GM23338 (cell line): ENCODE data around the gene CCDC188. TPM values are rescaled to one million over a fixed set of nuclear protein-coding genes. Genes with fewer than 3 reads are reported as not detected.

Experiments used
- ATAC-seq: fragments of 200-7000 bp; cut with Tn5 transposase; 3 replicates; pipeline ENCODE4 v1.9.1; 2020
- DNase-seq: peaks from one replicate; pipeline ENCODE4 v3.0.0-alpha.2; 2015; ENCODE audit warnings: low spot score
- H2AFZ ChIP-seq: fragments of 200-600 bp; sonication (generic); 2 replicates; pipeline ENCODE4 v1.8.0; 2016; ENCODE audit warnings: antibody characterized with exemption, mild to moderate bottlenecking, moderate library complexity
- H3F3A ChIP-seq: fragments of 200-600 bp; sonication (generic); replicated peaks from 2 replicates; pipeline ENCODE4 v1.8.0; 2017; ENCODE audit warnings: antibody characterized with exemption, mixed run types, low read depth
- H3K27ac ChIP-seq: fragments of 200-600 bp; sonication (generic); 2 replicates; pipeline ENCODE4 v1.6.1; 2016; ENCODE audit warnings: low read depth
- H3K27me3 ChIP-seq: fragments of 200-600 bp; sonication (generic); 2 replicates; pipeline ENCODE4 v1.8.0; 2016; ENCODE audit warnings: mild to moderate bottlenecking, mixed run types, moderate library complexity; ENCODE audit not compliant: insufficient read depth
- H3K36me3 ChIP-seq: fragments of 200-600 bp; sonication (generic); 2 replicates; pipeline ENCODE4 v1.8.0; 2016; ENCODE audit warnings: mild to moderate bottlenecking; ENCODE audit not compliant: insufficient read depth
- H3K4me1 ChIP-seq: fragments of 200-600 bp; sonication (generic); 2 replicates; pipeline ENCODE4 v1.8.0; 2016; ENCODE audit warnings: mild to moderate bottlenecking, moderate library complexity; ENCODE audit not compliant: insufficient read depth
- H3K4me2 ChIP-seq: fragments of 200-600 bp; sonication (generic); 2 replicates; pipeline ENCODE4 v1.7.1; 2017; ENCODE audit warnings: mixed run types
- H3K4me3 ChIP-seq: fragments of 200-600 bp; sonication (generic); 2 replicates; pipeline ENCODE4 v1.6.1; 2016; ENCODE audit warnings: mixed run types
- H3K79me2 ChIP-seq: fragments of 200-600 bp; sonication (generic); replicated peaks from 2 replicates; pipeline ENCODE4 v1.8.0; 2017; ENCODE audit warnings: mild to moderate bottlenecking; ENCODE audit not compliant: insufficient read depth
- H3K9me2 ChIP-seq: fragments of 200-600 bp; sonication (generic); 2 replicates; pipeline ENCODE4 v1.8.0; 2017; ENCODE audit not compliant: insufficient read depth
- H4K20me1 ChIP-seq: fragments of 200-600 bp; sonication (generic); replicated peaks from 2 replicates; pipeline ENCODE4 v1.8.0; 2017; ENCODE audit warnings: mild to moderate bottlenecking; ENCODE audit not compliant: insufficient read depth
- H3K27ac Mint-ChIP-seq: 2 replicates; pipeline ENCODE4 v1.8.0; 2020; ENCODE audit warnings: inconsistent platforms, mild to moderate bottlenecking, moderate library complexity, mixed read lengths
- H3K27me3 Mint-ChIP-seq: 3 replicates; pipeline ENCODE4 v1.8.0; 2022; ENCODE audit warnings: low read depth, mild to moderate bottlenecking, moderate library complexity, mixed read lengths, inconsistent platforms; ENCODE audit not compliant: insufficient read depth, poor library complexity
- H3K36me3 Mint-ChIP-seq: 3 replicates; pipeline ENCODE4 v1.8.0; 2021; ENCODE audit warnings: low read depth, mild to moderate bottlenecking, inconsistent platforms, moderate library complexity, mixed read lengths
- H3K4me1 Mint-ChIP-seq: 3 replicates; pipeline ENCODE4 v1.8.0; 2020; ENCODE audit warnings: mild to moderate bottlenecking, inconsistent platforms, mixed read lengths
- H3K4me3 Mint-ChIP-seq: 3 replicates; pipeline ENCODE4 v1.8.0; 2021; ENCODE audit warnings: moderate library complexity, mild to moderate bottlenecking, inconsistent platforms, mixed read lengths
- H3K9me3 Mint-ChIP-seq: 3 replicates; pipeline ENCODE4 v1.8.0; 2020; ENCODE audit warnings: moderate library complexity, mild to moderate bottlenecking, inconsistent platforms, mixed read lengths
- CREB1 ChIP-seq: fragments of 250-450 bp; sonication (Bioruptor Pico); IDR thresholded peaks from 2 replicates; pipeline ENCODE4 v1.5.0; 2020; ENCODE audit warnings: low read depth, mild to moderate bottlenecking, moderate library complexity
- EZH2 ChIP-seq: fragments of 200-600 bp; sonication (generic); IDR thresholded peaks from one replicate; pipeline ENCODE4 v1.8.0; 2017; ENCODE audit warnings: antibody characterized with exemption, mild to moderate bottlenecking, low read depth; ENCODE audit not compliant: unreplicated experiment
- EZH2phosphoT487 ChIP-seq: fragments of 200-600 bp; sonication (generic); IDR thresholded peaks from one replicate; pipeline ENCODE4 v1.8.1; 2018; ENCODE audit warnings: antibody characterized with exemption; ENCODE audit not compliant: unreplicated experiment
- JUNB ChIP-seq: IDR thresholded peaks from one replicate; pipeline ENCODE4 v1.6.1; 2016; ENCODE audit warnings: antibody characterized with exemption; ENCODE audit not compliant: unreplicated experiment
- NANOG ChIP-seq: IDR thresholded peaks from 2 replicates; pipeline ENCODE4 v1.6.1; 2016; ENCODE audit warnings: antibody characterized with exemption, borderline replicate concordance
- POLR2AphosphoS5 ChIP-seq: IDR thresholded peaks from 2 replicates; pipeline ENCODE4 v1.6.1; 2016; ENCODE audit warnings: antibody characterized with exemption, low read depth
- STAT1 ChIP-seq: IDR thresholded peaks from one replicate; pipeline ENCODE4 v1.6.1; 2016; ENCODE audit warnings: antibody characterized with exemption; ENCODE audit not compliant: unreplicated experiment
- ZNF114 ChIP-seq: fragments of 250-450 bp; sonication (Bioruptor Pico); IDR thresholded peaks from 2 replicates; pipeline ENCODE4 v1.5.0; 2020; ENCODE audit warnings: mild to moderate bottlenecking, moderate library complexity
- polyA plus RNA-seq: library from polyadenylated mRNA; unstranded; fragments of >200 nt; fragmentation: Nextera tagmentation; extraction: Ambion mirVana; gene quantifications from 2 replicates; pipeline ENCODE4 v1.2.1, GENCODE V29; 2016
- total RNA-seq: library from RNA; depleted of rRNA; stranded (reverse); fragments of >200 nt; shearing (Covaris generic); gene quantifications from 2 replicates; pipeline ENCODE4 v1.2.3, GENCODE V29; 2014
- TF ChIP-seq, protein P1 (sequence below), 2 experiments: fragments of 200-600 bp in 1 of 2; sonication (generic) in 1 of 2; conservative IDR thresholded peaks; 2 replicates each; pipeline versions ENCODE4 v1.5.1 to v1.6.1; 2016 to 2017; ENCODE audit warnings: antibody characterized with exemption in 2 of 2, low read depth in 2 of 2, mild to moderate bottlenecking in 2 of 2, moderate library complexity in 1 of 2
- TF ChIP-seq, protein P2 (sequence below): fragments of 250-450 bp; sonication (Bioruptor Pico); IDR thresholded peaks from 2 replicates; pipeline ENCODE4 v1.5.0; 2020; ENCODE audit warnings: mild to moderate bottlenecking, moderate library complexity
- TF ChIP-seq, protein P3 (sequence below): IDR thresholded peaks from 2 replicates; pipeline ENCODE4 v1.6.1; 2016; ENCODE audit warnings: antibody characterized with exemption
- TF ChIP-seq, protein P4 (sequence below): IDR thresholded peaks from one replicate; pipeline ENCODE4 v1.6.1; 2018; ENCODE audit warnings: antibody characterized with exemption; ENCODE audit not compliant: unreplicated experiment

CCDC188 gene
- total and polyA plus RNA-seq, 2 experiments from 2014 or later: not detected

DNA sequence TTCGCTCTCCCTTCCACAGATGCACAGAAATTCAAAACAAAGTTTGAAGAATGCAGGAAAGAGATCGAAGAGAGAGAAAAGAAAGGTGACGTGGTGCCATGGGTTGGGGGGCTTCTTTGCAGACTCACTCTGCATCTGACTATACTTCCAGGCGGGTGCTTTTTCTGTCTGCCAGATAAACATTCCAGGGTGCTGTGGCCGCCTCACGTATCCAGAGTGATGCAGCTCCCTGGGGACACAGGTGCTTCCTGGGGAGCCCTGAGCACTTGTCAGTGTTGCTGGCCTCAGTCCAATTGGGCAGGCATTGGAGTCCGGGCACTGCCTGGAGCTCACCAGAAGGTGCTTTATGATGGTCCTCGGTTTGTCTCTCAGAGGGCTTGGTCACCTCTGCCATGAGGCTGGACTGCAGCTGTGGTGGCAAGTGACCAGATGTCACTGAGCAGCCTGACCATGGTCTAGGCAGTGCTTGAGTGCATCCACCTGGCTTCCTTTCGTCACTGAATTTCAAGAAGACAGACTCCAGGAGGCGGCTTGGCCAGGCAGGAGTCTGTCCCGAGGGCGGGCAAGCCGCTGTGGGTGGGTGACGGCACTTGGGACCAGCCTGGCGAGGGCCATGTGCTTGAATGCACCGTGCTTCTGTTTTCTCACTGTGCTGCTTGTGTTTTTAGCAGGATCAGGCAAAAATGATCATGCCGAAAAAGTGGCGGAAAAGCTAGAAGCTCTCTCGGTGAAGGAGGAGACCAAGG, 24.4 kb downstream of the CCDC188 start:
- Histone ChIP-seq H3K4me1 (no peaks in the 10 kb centered on the region), H3K9me2 (no peaks in the 10 kb centered on the region), H2AFZ (no peak overlapping the region), H3F3A (peaks cover 52% of the 10 kb centered on the region), H3K79me2 (peaks cover 19% of the 10 kb centered on the region), H3K4me3 (no peak overlapping the region), H3K27me3 (no peaks in the 10 kb centered on the region), H3K4me2 (no peak overlapping the region), H4K20me1 (peaks cover 23% of the 10 kb centered on the region), H3K36me3 (peaks cover 26% of the 10 kb centered on the region), H3K27ac (no peak overlapping the region)
- Mint-ChIP-seq H3K36me3 (peaks cover 68% of the 10 kb centered on the region), H3K27me3 (peaks cover 13% of the 10 kb centered on the region), H3K4me1 (peaks cover 5% of the 10 kb centered on the region; the same call in 2 of the 3 replicates), H3K4me3 (no peak overlapping the region), H3K27ac (no peak overlapping the region; the same call in 1 of the 2 replicates), H3K9me3 (no peaks in the 10 kb centered on the region)
- DNase-seq (no peak), ATAC-seq (no peak)
- no peak for TF ChIP-seq EZH2phosphoT487
- TF ChIP-seq, protein P1, sequence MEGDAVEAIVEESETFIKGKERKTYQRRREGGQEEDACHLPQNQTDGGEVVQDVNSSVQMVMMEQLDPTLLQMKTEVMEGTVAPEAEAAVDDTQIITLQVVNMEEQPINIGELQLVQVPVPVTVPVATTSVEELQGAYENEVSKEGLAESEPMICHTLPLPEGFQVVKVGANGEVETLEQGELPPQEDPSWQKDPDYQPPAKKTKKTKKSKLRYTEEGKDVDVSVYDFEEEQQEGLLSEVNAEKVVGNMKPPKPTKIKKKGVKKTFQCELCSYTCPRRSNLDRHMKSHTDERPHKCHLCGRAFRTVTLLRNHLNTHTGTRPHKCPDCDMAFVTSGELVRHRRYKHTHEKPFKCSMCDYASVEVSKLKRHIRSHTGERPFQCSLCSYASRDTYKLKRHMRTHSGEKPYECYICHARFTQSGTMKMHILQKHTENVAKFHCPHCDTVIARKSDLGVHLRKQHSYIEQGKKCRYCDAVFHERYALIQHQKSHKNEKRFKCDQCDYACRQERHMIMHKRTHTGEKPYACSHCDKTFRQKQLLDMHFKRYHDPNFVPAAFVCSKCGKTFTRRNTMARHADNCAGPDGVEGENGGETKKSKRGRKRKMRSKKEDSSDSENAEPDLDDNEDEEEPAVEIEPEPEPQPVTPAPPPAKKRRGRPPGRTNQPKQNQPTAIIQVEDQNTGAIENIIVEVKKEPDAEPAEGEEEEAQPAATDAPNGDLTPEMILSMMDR (conservative IDR thresholded peaks at IDR 0.05; ENCODE audit: low read depth in 2 of 2): no peak
- no peak for TF ChIP-seq EZH2
- TF ChIP-seq ZNF114 (CRISPR knock-in tag): no peak
- no peak for TF ChIP-seq STAT1
- TF ChIP-seq, protein P2, sequence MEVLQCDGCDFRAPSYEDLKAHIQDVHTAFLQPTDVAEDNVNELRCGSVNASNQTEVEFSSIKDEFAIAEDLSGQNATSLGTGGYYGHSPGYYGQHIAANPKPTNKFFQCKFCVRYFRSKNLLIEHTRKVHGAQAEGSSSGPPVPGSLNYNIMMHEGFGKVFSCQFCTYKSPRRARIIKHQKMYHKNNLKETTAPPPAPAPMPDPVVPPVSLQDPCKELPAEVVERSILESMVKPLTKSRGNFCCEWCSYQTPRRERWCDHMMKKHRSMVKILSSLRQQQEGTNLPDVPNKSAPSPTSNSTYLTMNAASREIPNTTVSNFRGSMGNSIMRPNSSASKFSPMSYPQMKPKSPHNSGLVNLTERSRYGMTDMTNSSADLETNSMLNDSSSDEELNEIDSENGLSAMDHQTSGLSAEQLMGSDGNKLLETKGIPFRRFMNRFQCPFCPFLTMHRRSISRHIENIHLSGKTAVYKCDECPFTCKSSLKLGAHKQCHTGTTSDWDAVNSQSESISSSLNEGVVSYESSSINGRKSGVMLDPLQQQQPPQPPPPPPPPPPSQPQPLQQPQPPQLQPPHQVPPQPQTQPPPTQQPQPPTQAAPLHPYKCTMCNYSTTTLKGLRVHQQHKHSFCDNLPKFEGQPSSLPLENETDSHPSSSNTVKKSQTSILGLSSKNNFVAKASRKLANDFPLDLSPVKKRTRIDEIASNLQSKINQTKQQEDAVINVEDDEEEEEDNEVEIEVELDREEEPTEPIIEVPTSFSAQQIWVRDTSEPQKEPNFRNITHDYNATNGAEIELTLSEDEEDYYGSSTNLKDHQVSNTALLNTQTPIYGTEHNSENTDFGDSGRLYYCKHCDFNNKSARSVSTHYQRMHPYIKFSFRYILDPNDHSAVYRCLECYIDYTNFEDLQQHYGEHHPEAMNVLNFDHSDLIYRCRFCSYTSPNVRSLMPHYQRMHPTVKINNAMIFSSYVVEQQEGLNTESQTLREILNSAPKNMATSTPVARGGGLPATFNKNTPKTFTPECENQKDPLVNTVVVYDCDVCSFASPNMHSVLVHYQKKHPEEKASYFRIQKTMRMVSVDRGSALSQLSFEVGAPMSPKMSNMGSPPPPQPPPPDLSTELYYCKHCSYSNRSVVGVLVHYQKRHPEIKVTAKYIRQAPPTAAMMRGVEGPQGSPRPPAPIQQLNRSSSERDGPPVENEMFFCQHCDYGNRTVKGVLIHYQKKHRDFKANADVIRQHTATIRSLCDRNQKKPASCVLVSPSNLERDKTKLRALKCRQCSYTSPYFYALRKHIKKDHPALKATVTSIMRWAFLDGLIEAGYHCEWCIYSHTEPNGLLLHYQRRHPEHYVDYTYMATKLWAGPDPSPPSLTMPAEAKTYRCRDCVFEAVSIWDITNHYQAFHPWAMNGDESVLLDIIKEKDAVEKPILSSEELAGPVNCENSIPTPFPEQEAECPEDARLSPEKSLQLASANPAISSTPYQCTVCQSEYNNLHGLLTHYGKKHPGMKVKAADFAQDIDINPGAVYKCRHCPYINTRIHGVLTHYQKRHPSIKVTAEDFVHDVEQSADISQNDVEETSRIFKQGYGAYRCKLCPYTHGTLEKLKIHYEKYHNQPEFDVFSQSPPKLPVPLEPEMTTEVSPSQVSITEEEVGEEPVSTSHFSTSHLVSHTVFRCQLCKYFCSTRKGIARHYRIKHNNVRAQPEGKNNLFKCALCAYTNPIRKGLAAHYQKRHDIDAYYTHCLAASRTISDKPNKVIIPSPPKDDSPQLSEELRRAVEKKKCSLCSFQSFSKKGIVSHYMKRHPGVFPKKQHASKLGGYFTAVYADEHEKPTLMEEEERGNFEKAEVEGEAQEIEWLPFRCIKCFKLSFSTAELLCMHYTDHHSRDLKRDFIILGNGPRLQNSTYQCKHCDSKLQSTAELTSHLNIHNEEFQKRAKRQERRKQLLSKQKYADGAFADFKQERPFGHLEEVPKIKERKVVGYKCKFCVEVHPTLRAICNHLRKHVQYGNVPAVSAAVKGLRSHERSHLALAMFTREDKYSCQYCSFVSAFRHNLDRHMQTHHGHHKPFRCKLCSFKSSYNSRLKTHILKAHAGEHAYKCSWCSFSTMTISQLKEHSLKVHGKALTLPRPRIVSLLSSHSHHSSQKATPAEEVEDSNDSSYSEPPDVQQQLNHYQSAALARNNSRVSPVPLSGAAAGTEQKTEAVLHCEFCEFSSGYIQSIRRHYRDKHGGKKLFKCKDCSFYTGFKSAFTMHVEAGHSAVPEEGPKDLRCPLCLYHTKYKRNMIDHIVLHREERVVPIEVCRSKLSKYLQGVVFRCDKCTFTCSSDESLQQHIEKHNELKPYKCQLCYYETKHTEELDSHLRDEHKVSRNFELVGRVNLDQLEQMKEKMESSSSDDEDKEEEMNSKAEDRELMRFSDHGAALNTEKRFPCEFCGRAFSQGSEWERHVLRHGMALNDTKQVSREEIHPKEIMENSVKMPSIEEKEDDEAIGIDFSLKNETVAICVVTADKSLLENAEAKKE (CRISPR knock-in tag): no peak
- TF ChIP-seq POLR2AphosphoS5: no peak
- TF ChIP-seq, protein P3, sequence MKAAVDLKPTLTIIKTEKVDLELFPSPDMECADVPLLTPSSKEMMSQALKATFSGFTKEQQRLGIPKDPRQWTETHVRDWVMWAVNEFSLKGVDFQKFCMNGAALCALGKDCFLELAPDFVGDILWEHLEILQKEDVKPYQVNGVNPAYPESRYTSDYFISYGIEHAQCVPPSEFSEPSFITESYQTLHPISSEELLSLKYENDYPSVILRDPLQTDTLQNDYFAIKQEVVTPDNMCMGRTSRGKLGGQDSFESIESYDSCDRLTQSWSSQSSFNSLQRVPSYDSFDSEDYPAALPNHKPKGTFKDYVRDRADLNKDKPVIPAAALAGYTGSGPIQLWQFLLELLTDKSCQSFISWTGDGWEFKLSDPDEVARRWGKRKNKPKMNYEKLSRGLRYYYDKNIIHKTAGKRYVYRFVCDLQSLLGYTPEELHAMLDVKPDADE: no peak
- TF ChIP-seq JUNB: no peak
- TF ChIP-seq, protein P4, sequence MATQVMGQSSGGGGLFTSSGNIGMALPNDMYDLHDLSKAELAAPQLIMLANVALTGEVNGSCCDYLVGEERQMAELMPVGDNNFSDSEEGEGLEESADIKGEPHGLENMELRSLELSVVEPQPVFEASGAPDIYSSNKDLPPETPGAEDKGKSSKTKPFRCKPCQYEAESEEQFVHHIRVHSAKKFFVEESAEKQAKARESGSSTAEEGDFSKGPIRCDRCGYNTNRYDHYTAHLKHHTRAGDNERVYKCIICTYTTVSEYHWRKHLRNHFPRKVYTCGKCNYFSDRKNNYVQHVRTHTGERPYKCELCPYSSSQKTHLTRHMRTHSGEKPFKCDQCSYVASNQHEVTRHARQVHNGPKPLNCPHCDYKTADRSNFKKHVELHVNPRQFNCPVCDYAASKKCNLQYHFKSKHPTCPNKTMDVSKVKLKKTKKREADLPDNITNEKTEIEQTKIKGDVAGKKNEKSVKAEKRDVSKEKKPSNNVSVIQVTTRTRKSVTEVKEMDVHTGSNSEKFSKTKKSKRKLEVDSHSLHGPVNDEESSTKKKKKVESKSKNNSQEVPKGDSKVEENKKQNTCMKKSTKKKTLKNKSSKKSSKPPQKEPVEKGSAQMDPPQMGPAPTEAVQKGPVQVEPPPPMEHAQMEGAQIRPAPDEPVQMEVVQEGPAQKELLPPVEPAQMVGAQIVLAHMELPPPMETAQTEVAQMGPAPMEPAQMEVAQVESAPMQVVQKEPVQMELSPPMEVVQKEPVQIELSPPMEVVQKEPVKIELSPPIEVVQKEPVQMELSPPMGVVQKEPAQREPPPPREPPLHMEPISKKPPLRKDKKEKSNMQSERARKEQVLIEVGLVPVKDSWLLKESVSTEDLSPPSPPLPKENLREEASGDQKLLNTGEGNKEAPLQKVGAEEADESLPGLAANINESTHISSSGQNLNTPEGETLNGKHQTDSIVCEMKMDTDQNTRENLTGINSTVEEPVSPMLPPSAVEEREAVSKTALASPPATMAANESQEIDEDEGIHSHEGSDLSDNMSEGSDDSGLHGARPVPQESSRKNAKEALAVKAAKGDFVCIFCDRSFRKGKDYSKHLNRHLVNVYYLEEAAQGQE: no peak
- no peak for TF ChIP-seq CREB1 (CRISPR knock-in tag)
- no peak for TF ChIP-seq NANOG
